Panc1 (cell line): Measurements from ENCODE around the gene DEAF1. TPM values are rescaled to one million over a fixed set of nuclear protein-coding genes. Genes with fewer than 3 reads are reported as not detected.

Experiments used
- ATAC-seq: fragments of 200-7000 bp; cut with Tn5 transposase; 2 replicates; pipeline ENCODE4 v1.9.1; 2020; ENCODE audit warnings: mild to moderate bottlenecking, moderate library complexity
- BruUV-seq: library from RNA; stranded (reverse); fragments of 400-500 nt; replicated peaks from 2 replicates; lab custom pipeline; 2021; lab: Mats Ljungman, UMichigan
- CTCF ChIA-PET: fragments of 300-600 bp; sonication (Branson Sonifier 250); formaldehyde crosslinking; loops from one replicate; lab custom pipeline; 2022; ENCODE audit warnings: antibody characterized with exemption; lab: Charles Lee
- POLR2A ChIA-PET: fragments of 300-600 bp; sonication (Branson Sonifier 250); formaldehyde crosslinking; loops from one replicate; lab custom pipeline; 2022; ENCODE audit warnings: antibody characterized with exemption; lab: Charles Lee
- DNase-seq: peaks from one replicate; pipeline ENCODE4 v3.0.0-alpha.2; 2010; ENCODE audit warnings: low read depth, low spot score
- H3K27ac ChIP-seq: 2 replicates; pipeline ENCODE4 v1.5.1; 2011; ENCODE audit warnings: mild to moderate bottlenecking, low read length, inconsistent platforms
- H3K27me3 ChIP-seq: fragments of 200-500 bp; sonication (Bioruptor generic); 2 replicates; pipeline ENCODE4 v1.6.0; 2014; ENCODE audit warnings: low read length, inconsistent platforms; ENCODE audit not compliant: control insufficient read depth, insufficient read depth
- H3K36me3 ChIP-seq: fragments of 200-500 bp; sonication (Bioruptor generic); 2 replicates; pipeline ENCODE4 v1.5.1; 2014; ENCODE audit warnings: inconsistent platforms, mild to moderate bottlenecking, low read length, moderate library complexity; ENCODE audit not compliant: control insufficient read depth, insufficient read depth
- H3K4me1 ChIP-seq: 2 replicates; pipeline ENCODE4 v1.5.1; 2011; ENCODE audit warnings: inconsistent platforms, mild to moderate bottlenecking, low read length, moderate library complexity; ENCODE audit not compliant: control insufficient read depth, insufficient read depth
- H3K4me3 ChIP-seq, 2 experiments: 2 replicates each; pipeline ENCODE4 v1.5.1; 2011 to 2012; ENCODE audit warnings: low read depth in 2 of 2, low read length in 2 of 2, mild to moderate bottlenecking in 2 of 2, inconsistent platforms in 1 of 2, moderate library complexity in 1 of 2
- H3K9me3 ChIP-seq: fragments of 200-500 bp; sonication (Bioruptor generic); 2 replicates; pipeline ENCODE4 v1.5.1; 2014; ENCODE audit warnings: low read depth, mild to moderate bottlenecking, inconsistent platforms, low read length, moderate library complexity; ENCODE audit not compliant: control insufficient read depth, insufficient read depth
- POLR2AphosphoS5 ChIP-seq: IDR thresholded peaks from 2 replicates; pipeline ENCODE4 v1.6.1; 2012; ENCODE audit warnings: mild to moderate bottlenecking, low read depth, low read length, moderate library complexity
- REST ChIP-seq, 2 experiments: IDR thresholded peaks; 2 replicates each; pipeline ENCODE4 v1.6.1; 2011 to 2012; ENCODE audit warnings: low read depth in 2 of 2, control low read depth in 1 of 2, low read length in 1 of 2, mild to moderate bottlenecking in 1 of 2, moderate library complexity in 1 of 2; ENCODE audit not compliant: insufficient read depth in 1 of 2
- SIN3A ChIP-seq: IDR thresholded peaks from 2 replicates; pipeline ENCODE4 v1.6.1; 2012; ENCODE audit warnings: low read depth, mild to moderate bottlenecking, low read length, moderate library complexity, borderline replicate concordance; ENCODE audit not compliant: insufficient read depth
- TCF7L2 ChIP-seq: IDR thresholded peaks from 2 replicates; pipeline ENCODE4 v1.6.1; 2011; ENCODE audit warnings: mild to moderate bottlenecking, low read depth, low read length, inconsistent platforms
- in situ Hi-C: cut with HindIII; loops from 2 replicates; pipeline ENCODE4 v1.10.0; 2016; ENCODE audit warnings: low sequenced_read_pairs, low pct_unique_long_range_greater_than_20kb
- intact Hi-C: fragments of 100-400 bp; cut with micrococcal nuclease; formaldehyde crosslinking; loops from one replicate; pipeline ENCODE4 v1.10.0; 2022; ENCODE audit not compliant: unreplicated experiment
- total RNA-seq: library from RNA; stranded (reverse); gene quantifications from one replicate; pipeline ENCODE4 v1.2.1, GENCODE V29; 2021; ENCODE audit not compliant: unreplicated experiment
- TF ChIP-seq, protein P1 (sequence below): fragments of 450-650 bp; IDR thresholded peaks from 2 replicates; pipeline ENCODE4 v1.5.1; 2017; ENCODE audit warnings: mild to moderate bottlenecking

DEAF1 gene
- total RNA-seq, 1 experiment from 2014 or later: 105 TPM

DNA sequence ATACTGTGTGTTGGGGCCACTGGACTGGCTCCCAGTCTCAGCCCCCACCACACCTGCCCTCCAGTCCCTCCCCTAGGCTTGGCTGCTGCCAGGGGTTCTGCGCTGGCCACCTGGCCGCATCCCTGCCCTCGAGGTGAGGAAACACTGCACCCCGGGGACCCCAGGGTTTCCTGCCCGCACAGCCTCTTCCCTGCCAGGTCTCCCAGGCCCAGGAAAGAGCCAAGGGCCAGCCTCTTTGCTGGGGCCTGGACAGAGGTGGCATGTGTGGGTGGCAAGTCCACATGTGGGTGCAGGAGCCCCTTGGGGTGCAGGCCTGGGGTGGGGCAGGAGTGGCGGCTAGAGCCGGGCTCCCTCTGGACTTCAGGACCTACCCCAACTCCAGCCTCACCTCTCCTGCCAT lies 13.5 kb upstream of the DEAF1 start:
- TF ChIP-seq, protein P1, sequence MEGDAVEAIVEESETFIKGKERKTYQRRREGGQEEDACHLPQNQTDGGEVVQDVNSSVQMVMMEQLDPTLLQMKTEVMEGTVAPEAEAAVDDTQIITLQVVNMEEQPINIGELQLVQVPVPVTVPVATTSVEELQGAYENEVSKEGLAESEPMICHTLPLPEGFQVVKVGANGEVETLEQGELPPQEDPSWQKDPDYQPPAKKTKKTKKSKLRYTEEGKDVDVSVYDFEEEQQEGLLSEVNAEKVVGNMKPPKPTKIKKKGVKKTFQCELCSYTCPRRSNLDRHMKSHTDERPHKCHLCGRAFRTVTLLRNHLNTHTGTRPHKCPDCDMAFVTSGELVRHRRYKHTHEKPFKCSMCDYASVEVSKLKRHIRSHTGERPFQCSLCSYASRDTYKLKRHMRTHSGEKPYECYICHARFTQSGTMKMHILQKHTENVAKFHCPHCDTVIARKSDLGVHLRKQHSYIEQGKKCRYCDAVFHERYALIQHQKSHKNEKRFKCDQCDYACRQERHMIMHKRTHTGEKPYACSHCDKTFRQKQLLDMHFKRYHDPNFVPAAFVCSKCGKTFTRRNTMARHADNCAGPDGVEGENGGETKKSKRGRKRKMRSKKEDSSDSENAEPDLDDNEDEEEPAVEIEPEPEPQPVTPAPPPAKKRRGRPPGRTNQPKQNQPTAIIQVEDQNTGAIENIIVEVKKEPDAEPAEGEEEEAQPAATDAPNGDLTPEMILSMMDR: no peak
- TF ChIP-seq POLR2AphosphoS5 (no peak), SIN3A (no peak), REST (IDR thresholded peaks at IDR 0.05; ENCODE audit: insufficient read depth in 1 of 2, low read depth in 2 of 2, low read length in 1 of 2) (no peak), TCF7L2 (no peak)
- Histone ChIP-seq H3K4me1 (peaks cover 66% of the 10 kb centered on the region), H3K27me3 (no peaks in the 10 kb centered on the region), H3K36me3 (no peaks in the 10 kb centered on the region; the same call in 1 of the 2 replicates), H3K4me3 (no peak overlapping the region; a peak in 1 of 4 replicates), H3K9me3 (no peaks in the 10 kb centered on the region), H3K27ac (peak overlapping the region; percentile 93)
- intact Hi-C loops (no loop called here), in situ Hi-C loops (no loop called here)
- POLR2A ChIA-PET: no interaction called here
- no TSS peak for BruUV-seq
- CTCF ChIA-PET: no interaction called here
- DNase-seq: no peak
- ATAC-seq: no peak

DNA sequence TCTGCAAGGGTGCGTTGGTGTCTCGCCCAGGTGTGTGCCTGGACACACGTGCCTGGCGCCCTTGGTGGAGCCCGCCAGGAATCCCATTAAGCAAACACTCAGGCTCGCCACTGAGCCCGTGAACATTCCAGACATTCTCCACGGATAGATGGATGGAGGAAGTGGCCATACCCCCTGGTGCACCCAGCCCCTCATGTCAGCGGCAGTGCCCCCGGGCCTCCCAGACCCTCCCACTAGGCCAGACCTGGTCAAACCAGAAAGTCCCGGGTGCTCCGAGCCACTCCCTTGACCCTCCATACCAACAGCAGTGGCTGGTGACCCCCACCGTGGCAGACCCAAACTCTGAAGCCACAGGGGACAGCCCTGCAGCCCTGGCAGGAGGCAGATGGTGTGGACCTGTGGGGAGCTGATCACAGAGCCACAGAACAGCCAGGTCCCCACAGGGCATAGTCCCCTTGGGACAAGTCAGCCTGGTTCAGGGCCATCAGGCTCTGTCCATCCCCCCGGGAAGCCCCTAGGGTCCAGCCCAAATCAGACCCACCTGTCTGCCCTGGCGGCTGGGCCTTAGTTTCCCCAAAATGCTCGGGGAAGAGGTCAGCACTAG lies 12.9 kb upstream of the DEAF1 start:
- TF ChIP-seq POLR2AphosphoS5 (no peak), REST (IDR thresholded peaks at IDR 0.05; ENCODE audit: insufficient read depth in 1 of 2, low read depth in 2 of 2, low read length in 1 of 2) (no peak), SIN3A (no peak), TCF7L2 (no peak)
- TF ChIP-seq, protein P1: no peak
- Histone ChIP-seq H3K27ac (peak overlapping the region; percentile 93), H3K36me3 (no peaks in the 10 kb centered on the region; the same call in 1 of the 2 replicates), H3K27me3 (no peaks in the 10 kb centered on the region), H3K4me1 (peaks cover 70% of the 10 kb centered on the region), H3K4me3 (peak overlapping the region; percentile 58 to 91), H3K9me3 (no peaks in the 10 kb centered on the region)
- ATAC-seq: no peak
- CTCF ChIA-PET: no interaction called here
- no peak for DNase-seq
- in situ Hi-C loops: no loop called here
- no TSS peak for BruUV-seq
- intact Hi-C loops: no loop called here
- POLR2A ChIA-PET: no interaction called here
